GM10248 (cell line): ENCODE data around the gene ANKRD65.
"Not testable (repeated sequence)": the region's sequence is repeated elsewhere in the genome, so short reads cannot be mapped to it uniquely, and the experiment has no call there.

Experiments used
- CTCF ChIA-PET: fragments of 300-600 bp; sonication (Branson Sonifier 250); formaldehyde crosslinking; extraction: SDS; loops from one replicate; lab custom pipeline; 2021; ENCODE audit warnings: antibody characterized with exemption; lab: Yijun Ruan, JAX
- POLR2A ChIA-PET: fragments of 350-650 bp; sonication (Branson Sonifier 250); formaldehyde crosslinking; extraction: SDS; loops from one replicate; lab custom pipeline; 2020; ENCODE audit warnings: antibody characterized with exemption; lab: Yijun Ruan, JAX
- DNase-seq: peaks from one replicate; pipeline ENCODE4 v3.0.0; 2012; ENCODE audit errors: extremely low spot score
- TF ChIP-seq, protein P1 (sequence below): IDR thresholded peaks from 2 replicates; pipeline ENCODE4 v1.5.1; 2012; ENCODE audit warnings: mild to moderate bottlenecking, low read depth; ENCODE audit errors: extremely low read depth, missing control alignments, control extremely low read depth

The ANKRD65 gene

DNA sequence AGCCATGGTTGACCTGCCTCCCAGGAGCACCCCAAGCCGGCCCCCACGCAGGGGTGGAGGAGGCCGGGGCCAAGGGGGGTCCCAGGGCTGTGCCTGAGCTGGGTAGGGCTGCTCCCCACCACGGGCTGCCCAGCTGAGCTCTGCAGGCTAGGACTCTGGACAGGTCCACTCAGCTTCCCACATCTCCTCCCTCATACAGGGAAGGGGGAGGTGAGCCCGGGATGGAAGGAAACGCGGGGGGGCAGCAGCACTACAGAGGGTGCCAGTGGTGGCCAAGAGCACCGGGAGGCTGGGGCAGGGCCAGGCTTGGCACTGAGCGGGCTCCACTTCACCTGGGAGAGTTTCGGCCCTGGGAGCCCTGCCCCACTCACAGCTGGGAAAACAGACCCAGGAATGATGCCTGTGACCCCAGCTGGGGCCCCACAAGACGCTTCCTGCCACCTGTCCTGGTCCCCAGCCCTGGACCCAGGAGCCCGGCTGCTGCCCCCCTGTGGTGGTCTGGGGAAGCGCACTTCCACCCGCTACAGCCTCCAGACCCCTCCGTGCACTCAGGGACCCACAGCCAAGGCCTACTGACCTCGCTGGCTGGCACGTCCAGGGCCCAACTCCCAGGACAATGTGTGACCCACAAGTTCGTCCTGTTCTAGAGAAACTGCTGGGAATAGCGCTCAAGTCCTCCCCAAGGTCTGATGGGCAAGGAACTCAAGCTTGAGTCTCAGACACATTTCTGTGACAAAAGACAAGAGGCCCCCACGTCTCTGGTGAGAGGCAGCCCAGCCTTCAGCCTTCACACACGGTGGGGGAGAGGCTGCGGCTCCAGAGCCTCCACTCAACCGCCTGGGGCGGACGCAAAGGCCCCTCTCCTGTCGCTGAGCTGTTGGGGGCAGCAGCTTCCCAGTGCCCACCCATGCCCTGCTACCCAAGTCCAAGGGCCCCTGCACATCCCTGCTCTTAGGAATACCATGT lies 49.0 kb downstream of the ANKRD65 start:
- TF ChIP-seq, protein P1, sequence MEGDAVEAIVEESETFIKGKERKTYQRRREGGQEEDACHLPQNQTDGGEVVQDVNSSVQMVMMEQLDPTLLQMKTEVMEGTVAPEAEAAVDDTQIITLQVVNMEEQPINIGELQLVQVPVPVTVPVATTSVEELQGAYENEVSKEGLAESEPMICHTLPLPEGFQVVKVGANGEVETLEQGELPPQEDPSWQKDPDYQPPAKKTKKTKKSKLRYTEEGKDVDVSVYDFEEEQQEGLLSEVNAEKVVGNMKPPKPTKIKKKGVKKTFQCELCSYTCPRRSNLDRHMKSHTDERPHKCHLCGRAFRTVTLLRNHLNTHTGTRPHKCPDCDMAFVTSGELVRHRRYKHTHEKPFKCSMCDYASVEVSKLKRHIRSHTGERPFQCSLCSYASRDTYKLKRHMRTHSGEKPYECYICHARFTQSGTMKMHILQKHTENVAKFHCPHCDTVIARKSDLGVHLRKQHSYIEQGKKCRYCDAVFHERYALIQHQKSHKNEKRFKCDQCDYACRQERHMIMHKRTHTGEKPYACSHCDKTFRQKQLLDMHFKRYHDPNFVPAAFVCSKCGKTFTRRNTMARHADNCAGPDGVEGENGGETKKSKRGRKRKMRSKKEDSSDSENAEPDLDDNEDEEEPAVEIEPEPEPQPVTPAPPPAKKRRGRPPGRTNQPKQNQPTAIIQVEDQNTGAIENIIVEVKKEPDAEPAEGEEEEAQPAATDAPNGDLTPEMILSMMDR: peak; percentile 92
- ChIA-PET CTCF (interaction anchor here (0.6 to 4.0 kb wide), 27 partner anchors 9 to 387 kb away, joined by 3 to 29 read pairs (median 4); partner anchors contain the start of genes CCNL2, MRPL20, MXRA8 and UBE2J2), POLR2A (interaction anchor here (0.9 kb wide), 1 partner anchor 27 kb away, joined by 4 read pairs; the partner anchor contains the start of gene CCNL2)
- DNase-seq: peak; percentile 90

DNA sequence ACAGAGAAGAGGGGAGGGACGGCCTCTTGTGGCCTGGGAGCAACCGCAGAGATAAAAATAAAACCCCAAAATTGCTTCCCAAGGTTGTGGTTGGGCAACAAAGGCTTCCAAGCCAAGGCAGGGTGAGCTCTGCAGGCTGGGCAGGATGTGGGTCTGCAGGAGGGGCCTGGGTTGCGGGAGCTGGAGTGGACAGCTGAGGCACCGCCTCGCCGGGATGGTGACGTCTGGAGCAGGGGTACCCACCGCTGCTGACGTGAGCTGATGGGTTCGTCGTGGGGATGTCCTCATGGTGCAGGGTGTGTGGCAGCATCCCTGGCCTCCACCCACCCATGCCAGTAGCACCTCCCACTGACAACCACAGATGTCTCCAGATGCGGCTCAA lies 49.7 kb downstream of the ANKRD65 start:
- POLR2A ChIA-PET: no interaction called here
- TF ChIP-seq, protein P1: no peak
- CTCF ChIA-PET: interaction anchor here (0.8 to 4.0 kb wide), 21 partner anchors 8 to 387 kb away, joined by 3 to 29 read pairs (median 4); partner anchors contain the start of genes CCNL2, MRPL20, MXRA8 and UBE2J2
- no peak for DNase-seq

DNA sequence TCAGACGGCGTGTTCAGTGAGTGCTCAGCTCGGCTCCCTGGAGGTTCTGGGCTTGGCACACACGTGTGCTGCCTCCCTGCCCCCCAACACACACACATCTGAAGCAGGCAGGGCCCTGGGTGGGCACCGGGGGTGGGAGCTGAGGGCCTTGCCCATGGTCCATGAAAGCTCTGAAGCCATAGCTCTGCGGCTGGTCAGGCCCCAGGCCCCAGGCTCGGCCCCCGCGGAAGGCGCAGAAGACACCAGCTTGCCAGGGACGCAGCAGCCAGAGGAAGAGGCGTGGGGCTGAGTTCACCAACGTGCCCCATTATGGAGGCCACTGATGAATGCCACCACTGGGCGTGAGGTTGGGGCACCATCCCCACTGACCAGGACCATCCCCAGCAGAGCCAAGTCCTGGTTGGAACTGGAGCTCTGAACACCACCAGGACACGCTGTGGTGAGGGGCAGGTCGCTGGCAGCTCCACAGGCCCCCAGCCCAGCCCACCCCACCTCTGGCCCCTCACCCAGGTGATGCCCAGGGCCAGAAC lies 50.2 kb downstream of the ANKRD65 start:
- TF ChIP-seq, protein P1: no peak
- ChIA-PET CTCF (interaction anchor here (1.1 to 4.0 kb wide), 12 partner anchors 8 to 386 kb away, joined by 3 to 29 read pairs (median 5); partner anchors contain the start of genes CCNL2, MRPL20 and MXRA8), POLR2A (no interaction called here)
- no peak for DNase-seq

DNA sequence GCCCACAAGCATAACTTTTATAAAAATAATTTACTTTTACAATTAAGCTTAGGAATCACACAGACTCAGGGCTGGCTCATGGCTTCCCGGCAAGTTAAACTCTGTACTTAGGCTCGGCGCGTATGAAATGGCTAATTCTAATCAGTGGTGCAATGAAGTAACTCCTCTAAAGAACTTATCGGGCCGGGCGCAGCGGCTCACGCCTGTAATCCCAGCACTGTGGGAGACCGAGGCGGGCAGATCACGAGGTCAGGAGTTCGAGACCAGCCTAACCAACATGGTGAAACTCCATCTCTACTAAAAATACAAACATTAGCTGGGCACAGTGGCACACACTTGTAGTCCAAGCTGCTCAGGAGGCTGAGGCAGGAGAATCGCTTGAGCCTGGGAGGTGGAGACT lies 51.0 kb downstream of the ANKRD65 start:
- CTCF ChIA-PET: interaction anchor here (0.9 to 4.0 kb wide), 4 partner anchors 17 to 34 kb away, joined by 3 to 29 read pairs (median 4); no protein-coding TSS in a partner anchor
- DNase-seq, POLR2A ChIA-PET: not testable (repeated sequence)
